Osteoblast (primary cell): ENCODE data around the gene HDAC4. TPM values are rescaled to one million over a fixed set of nuclear protein-coding genes. Genes with fewer than 3 reads are reported as not detected.

Experiments used
- DNase-seq: peaks from one replicate; pipeline ENCODE4 v3.0.0; 2011; ENCODE audit warnings: low spot score, mixed read lengths; ENCODE audit not compliant: insufficient read length; ENCODE audit errors: missing footprints
- H2AFZ ChIP-seq: 2 replicates; pipeline ENCODE4 v1.6.0; 2011; ENCODE audit warnings: mild to moderate bottlenecking, low read length
- H3K27ac ChIP-seq: 2 replicates; pipeline ENCODE4 v1.5.1; 2011; ENCODE audit warnings: mild to moderate bottlenecking, low read depth, low read length, moderate library complexity
- H3K27me3 ChIP-seq: 2 replicates; pipeline ENCODE4 v1.6.0; 2012; ENCODE audit warnings: mild to moderate bottlenecking, control low read depth, inconsistent platforms, low read length, moderate library complexity; ENCODE audit not compliant: insufficient read depth
- H3K36me3 ChIP-seq: 2 replicates; pipeline ENCODE4 v1.5.1; 2011; ENCODE audit warnings: mild to moderate bottlenecking, low read length, control low read depth, moderate library complexity; ENCODE audit not compliant: insufficient read depth
- H3K4me1 ChIP-seq: 2 replicates; pipeline ENCODE4 v1.5.1; 2011; ENCODE audit warnings: mild to moderate bottlenecking, low read length, control low read depth, moderate library complexity; ENCODE audit not compliant: insufficient read depth
- H3K4me2 ChIP-seq: 2 replicates; pipeline ENCODE4 v1.6.0; 2011; ENCODE audit warnings: mild to moderate bottlenecking, low read length; ENCODE audit not compliant: insufficient read depth
- H3K4me3 ChIP-seq: fragments of 200-600 bp; sonication (generic); 3 replicates; pipeline ENCODE4 v1.5.1; 2012; ENCODE audit warnings: mild to moderate bottlenecking, low read length, inconsistent platforms; ENCODE audit not compliant: insufficient read depth
- H3K79me2 ChIP-seq: 2 replicates; pipeline ENCODE4 v1.6.0; 2012; ENCODE audit warnings: mild to moderate bottlenecking, low read length, control low read depth, inconsistent platforms; ENCODE audit not compliant: insufficient read depth
- H3K9me3 ChIP-seq: 2 replicates; pipeline ENCODE4 v1.5.1; 2011; ENCODE audit warnings: low read depth, low read length, control low read depth
- H4K20me1 ChIP-seq: 2 replicates; pipeline ENCODE4 v1.6.0; 2012; ENCODE audit warnings: mild to moderate bottlenecking, low read length, control low read depth; ENCODE audit not compliant: insufficient read depth
- CTCF ChIP-seq: IDR thresholded peaks from 2 replicates; pipeline ENCODE4 v1.5.1; 2011; ENCODE audit warnings: mild to moderate bottlenecking, low read depth, low read length, moderate library complexity; ENCODE audit errors: extremely low read depth
- total RNA-seq: library from RNA; depleted of rRNA; stranded (reverse); fragments of >200 nt; gene quantifications from 2 replicates; pipeline ENCODE4 v1.2.3, GENCODE V29; 2012

HDAC4 gene
- total RNA-seq, 1 donor: 30.8 TPM

- Histone ChIP-seq H2AFZ (no peak overlapping the region), H3K4me2 (no peak overlapping the region), H3K79me2 (no peaks in the 10 kb centered on the region), H3K36me3 (no peaks in the 10 kb centered on the region), H3K27me3 (no peaks in the 10 kb centered on the region), H4K20me1 (no peaks in the 10 kb centered on the region), H3K4me1 (no peaks in the 10 kb centered on the region), H3K27ac (no peak overlapping the region), H3K4me3 (no peak overlapping the region), H3K9me3 (no peaks in the 10 kb centered on the region)
- TF ChIP-seq CTCF: no peak
- no peak for DNase-seq
These were observed 333.5 kb downstream of the HDAC4 start for GRCh38 chr2:239067196-239067865.

DNA sequence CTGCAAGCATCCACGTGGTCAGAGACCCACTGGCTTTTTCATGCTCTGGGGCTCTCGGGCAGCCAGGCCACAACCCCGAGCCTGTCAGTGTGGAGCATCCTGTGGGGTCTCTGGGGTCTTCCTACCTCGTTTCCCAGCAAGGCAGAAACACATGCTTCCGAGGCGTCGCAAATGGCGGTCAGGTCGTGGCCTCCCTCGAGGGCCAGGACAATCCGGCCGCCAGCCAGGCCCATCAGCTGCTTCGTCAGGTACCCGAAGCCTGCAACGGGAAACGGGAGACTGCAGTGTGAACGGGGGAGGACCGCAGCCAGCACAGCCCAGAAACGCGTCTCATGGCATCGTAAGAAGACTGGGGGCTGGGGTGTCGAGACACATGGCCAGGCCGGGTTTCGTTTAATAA is 334.2 kb downstream of the HDAC4 start:
- no peak overlapping the region for H2AFZ ChIP-seq
- H3K27me3 ChIP-seq: no peaks in the 10 kb centered on the region
- H3K4me1 ChIP-seq: no peaks in the 10 kb centered on the region
- H3K79me2 ChIP-seq: no peaks in the 10 kb centered on the region
- no peak overlapping the region for H3K4me2 ChIP-seq
- no peaks in the 10 kb centered on the region for H3K36me3 ChIP-seq
- H3K9me3 ChIP-seq: no peaks in the 10 kb centered on the region
- DNase-seq: no peak
- H3K27ac ChIP-seq: no peak overlapping the region
- no peaks in the 10 kb centered on the region for H4K20me1 ChIP-seq
- TF ChIP-seq CTCF: no peak
- no peak overlapping the region for H3K4me3 ChIP-seq

DNA sequence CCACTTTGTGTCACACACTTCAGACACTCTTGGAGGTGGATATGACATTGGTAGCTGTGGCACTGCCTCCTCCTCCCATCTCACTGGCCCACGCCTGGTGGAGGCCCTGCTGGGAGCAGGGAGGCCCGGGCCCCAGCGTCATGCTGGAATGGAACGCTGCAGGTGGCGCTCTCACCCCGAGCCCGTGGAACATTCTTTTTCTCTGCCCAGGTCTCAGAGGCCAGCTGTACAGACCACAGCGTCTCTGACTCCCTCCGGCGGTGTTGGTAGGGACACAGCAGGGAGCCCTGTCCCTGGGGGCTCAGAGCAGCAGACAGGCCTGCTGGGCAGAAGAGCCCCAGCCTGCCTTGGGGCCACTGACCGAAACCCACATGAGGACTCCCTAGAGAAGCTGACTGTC is 334.9 kb downstream of the HDAC4 start:
- Histone ChIP-seq H4K20me1 (no peaks in the 10 kb centered on the region), H3K4me3 (no peak overlapping the region), H3K27ac (no peak overlapping the region), H3K4me1 (no peaks in the 10 kb centered on the region), H2AFZ (no peak overlapping the region), H3K79me2 (no peaks in the 10 kb centered on the region), H3K9me3 (no peaks in the 10 kb centered on the region), H3K36me3 (no peaks in the 10 kb centered on the region), H3K27me3 (no peaks in the 10 kb centered on the region), H3K4me2 (no peak overlapping the region)
- DNase-seq: no peak
- no peak for TF ChIP-seq CTCF

- Histone ChIP-seq H3K4me1 (no peaks in the 10 kb centered on the region), H3K4me3 (no peak overlapping the region), H3K36me3 (no peaks in the 10 kb centered on the region), H3K27me3 (no peaks in the 10 kb centered on the region), H4K20me1 (no peaks in the 10 kb centered on the region), H3K27ac (no peak overlapping the region), H3K4me2 (no peak overlapping the region), H2AFZ (no peak overlapping the region), H3K9me3 (no peaks in the 10 kb centered on the region), H3K79me2 (no peaks in the 10 kb centered on the region)
- no peak for TF ChIP-seq CTCF
- no peak for DNase-seq
These were observed 335.3 kb downstream of the HDAC4 start for GRCh38 chr2:239065537-239065936.
